GM19452 (cell line): ENCODE measurements around the gene ZCCHC24.
"Not testable (repeated sequence)": the region's sequence is repeated elsewhere in the genome, so short reads cannot be mapped to it uniquely, and the experiment has no call there.

ENCODE experiments used
- ATAC-seq: cut with Tn5 transposase; IDR thresholded peaks from one replicate; pipeline ENCODE4 v1.9.1; 2021; ENCODE audit not compliant: unreplicated experiment

The ZCCHC24 gene

DNA sequence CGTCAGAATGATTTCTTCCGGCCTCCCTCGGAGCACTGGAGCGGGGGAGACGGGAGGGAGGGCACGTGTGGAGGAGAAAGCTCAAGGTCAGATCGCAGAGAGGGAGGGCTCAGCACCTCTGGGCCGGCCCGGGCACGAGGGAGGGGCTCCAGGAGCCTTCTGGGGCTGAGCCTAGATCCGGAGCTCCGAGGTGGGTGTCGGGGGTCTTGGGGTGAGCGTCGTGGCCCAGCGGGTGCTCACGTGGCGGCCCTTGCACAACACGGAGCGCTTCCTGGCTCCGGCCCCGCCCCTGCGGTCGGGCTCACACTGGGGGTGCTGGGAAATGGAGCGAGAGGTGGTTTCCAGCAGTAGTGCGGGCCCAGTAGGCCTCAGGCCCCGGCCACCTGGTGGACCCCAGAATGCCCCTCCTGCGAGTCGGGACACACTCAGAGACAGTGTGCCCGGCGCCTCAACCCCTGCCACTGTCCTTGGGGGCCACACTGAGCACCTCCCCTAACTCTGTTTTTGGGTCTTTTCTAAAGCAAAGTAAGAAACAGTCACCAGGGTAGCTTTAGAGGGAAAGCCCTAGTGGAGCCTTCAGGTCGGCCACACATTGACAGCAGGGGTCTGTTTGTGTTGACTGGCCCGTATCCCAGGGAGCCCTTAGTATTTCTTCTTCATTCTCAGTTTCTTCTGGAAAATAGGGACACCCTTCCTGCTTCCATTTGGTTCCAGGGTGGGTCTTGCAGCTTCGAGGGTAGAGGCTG is 97.4 kb downstream of the ZCCHC24 start:
- peak; percentile 68 for ATAC-seq

DNA sequence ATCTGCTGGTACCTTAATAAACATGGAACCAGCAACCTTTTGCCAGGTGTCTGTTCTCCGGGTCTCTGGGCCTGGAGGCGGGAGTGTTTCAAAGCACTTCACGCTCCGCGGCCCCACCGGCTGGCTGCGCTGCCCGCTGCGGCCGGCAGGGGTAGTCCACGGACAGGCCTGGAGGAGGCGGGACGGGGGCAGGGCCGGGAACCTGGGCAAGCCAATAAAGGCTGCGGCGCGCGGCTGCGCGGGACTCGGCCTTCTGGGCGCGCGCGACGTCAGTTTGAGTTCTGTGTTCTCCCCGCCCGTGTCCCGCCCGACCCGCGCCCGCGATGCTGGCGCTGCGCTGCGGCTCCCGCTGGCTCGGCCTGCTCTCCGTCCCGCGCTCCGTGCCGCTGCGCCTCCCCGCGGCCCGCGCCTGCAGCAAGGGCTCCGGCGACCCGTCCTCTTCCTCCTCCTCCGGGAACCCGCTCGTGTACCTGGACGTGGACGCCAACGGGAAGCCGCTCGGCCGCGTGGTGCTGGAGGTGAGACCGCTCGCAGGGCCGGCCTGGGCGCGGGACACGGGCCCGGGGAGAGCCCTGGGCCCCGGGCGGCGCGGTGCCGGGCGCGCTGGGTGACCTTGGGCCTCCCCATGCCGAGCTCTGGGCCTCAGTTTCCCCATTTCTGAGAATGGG is 98.1 kb downstream of the ZCCHC24 start, which contains the start of gene PPIF:
TSS of gene PPIF (plus strand) at position 244 of the 668 bp plus-strand sequence. CDS start at position 324, 80 bp downstream.
- peak; percentile 89 for ATAC-seq

DNA sequence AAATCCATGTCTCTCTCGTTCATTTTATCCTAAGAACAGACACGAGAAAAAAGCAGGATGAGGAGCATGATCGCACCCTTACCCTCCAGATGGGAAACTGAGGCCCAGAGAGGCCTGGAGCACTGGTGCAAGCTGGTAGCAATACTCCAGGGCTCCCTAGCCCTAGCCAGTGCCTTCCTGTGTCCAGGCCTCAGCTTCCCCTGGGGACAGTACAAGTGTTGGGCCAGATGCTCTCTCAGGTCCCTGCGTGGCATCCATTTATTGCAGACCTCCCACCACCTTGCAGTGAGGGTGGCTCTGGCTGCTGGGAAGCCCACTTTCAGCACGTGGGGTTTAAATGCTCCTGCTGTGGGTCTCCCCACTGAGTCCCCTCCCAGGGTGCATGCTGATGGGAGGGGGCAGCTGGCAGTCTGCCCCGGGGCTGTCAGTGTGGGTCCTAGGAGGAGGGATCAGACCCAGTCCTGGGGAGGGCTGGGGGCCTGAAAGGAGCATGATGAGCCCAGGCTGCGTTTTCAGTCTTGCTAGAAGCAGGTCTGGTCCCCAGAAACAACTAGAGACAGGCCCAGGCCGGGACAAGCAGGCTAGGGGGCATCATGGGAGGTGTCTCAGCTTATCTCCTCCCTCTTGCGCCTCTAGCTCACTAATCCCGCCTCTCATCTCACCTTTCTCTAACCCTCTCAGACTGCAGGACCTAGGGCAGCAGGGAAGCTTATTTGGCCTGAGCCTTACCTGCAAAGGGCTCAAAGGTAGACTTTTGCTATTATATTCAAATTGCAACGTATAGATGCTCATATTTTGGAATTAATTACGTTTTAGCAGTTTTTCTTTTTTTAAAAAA is 98.8 kb downstream of the ZCCHC24 start:
- peak; percentile 1 for ATAC-seq

DNA sequence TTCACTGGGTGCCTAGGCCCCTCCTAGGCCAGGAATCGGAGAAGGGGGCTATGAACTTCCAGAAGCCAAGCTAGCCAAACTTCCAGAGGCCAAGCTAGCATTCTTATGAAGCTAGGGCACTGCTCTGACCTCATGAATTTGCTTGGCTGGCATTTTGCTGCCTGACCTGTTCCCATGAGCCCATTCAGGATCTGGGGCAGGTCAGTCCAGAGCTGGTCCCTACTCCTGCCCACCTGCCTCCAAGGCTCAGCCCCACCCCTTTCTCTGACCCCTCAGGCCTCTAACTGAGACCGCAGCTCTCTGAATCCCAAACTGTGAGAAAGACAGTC is 99.4 kb downstream of the ZCCHC24 start:
- no peak for ATAC-seq

DNA sequence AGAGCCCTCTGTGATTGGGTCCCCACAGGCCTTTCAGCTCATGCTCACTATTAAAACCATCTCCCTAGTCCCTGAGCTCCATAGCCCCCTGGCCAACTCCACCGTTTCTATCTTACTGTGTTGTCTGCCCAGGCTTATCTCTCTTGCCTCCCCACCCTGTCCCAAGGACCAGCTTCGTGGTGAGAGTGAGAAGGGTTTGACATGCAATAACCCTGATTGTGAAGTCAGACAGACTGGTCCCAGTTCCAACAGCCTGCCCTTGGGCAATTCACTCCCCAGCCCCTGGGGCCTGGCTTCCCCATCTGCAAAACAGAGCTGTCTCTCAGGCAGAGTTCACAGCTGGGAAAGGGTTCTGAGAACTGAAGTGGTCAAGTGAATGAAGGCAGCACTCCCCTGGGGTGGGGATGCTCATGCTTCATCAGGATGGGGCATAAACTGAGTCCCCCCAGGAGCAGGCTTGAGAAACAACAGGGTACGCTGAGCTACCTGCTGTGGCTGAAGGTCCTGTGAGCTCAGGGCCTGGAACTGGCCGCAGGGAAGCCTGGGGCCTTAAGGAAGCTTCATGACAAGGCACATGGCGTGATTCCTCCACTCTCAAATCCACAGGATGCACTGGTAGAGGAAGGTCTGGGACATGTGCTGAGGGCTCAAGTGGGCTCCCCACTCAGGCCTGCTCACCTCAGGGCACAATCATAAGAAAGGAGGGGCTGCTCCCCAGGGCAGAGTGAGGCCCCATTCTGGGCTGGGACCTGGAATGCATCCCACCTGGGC is 100.0 kb downstream of the ZCCHC24 start:
- no peak for ATAC-seq

DNA sequence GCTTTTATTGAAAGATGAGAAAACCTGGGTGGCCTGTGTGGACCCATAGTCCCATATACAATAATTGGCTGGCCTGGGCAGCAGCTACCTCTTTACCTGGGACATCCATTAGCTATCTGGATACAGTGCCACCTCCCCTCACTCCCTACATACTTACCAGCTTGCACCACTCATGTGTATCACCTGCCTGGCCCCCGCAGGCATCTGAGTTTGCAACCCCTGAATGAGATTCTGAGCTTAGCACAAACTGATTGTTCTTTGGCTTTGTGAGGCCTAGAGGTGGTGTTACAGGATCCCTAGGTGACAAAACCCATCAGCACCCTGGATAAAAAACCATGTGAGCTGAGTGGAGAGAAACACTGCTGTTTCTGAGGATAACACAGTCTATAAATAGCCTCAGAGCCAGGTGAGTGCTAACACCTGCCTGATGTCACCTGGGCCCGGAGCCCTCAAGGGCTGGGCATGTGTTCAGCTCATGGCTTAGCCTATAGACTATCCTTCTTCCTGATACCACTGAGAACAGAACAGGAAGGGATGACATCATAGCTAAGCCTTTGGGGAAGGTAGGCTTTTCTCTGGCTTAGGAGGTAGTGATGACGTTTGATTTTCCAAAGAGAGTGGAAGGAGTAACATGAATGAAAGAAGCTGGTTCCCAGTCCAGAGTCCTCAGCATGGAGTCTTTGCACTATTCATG is 100.8 kb downstream of the ZCCHC24 start:
- no peak for ATAC-seq

DNA sequence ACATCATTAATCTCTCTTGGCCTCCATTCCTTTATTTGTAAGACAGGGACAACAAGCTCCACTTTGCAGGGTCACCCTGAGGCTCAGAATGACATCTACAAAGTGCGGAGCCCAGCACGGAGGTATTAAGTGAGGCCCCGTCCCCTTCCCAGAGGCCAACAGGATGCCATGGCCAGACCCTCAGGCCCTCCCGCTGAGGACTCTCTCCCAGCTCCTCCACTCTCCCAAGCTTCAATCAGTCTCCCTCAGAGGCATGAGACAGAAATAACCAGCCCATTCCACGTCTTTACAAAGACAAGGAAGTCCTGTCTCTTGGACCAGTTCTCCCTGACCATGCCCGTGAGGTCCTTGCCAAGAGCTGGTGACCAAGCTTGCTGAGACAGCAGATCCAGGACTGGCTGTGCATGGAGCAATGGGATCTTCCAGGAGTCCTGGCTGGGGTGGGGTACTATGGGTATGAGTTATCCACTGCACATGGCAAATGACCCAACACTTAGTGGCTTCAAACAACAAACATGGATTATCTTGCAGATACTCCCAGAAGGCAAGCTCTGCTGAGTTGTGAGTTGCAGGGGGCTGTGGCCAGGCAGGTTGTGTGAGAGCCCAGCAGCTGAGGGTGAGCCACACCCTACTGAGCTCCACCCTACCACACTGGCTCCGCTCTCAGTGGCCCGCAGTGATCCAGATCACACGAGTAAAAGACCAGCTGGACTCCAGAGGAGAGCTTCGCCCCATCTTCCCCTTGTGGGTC is 102.4 kb downstream of the ZCCHC24 start:
- no peak for ATAC-seq

DNA sequence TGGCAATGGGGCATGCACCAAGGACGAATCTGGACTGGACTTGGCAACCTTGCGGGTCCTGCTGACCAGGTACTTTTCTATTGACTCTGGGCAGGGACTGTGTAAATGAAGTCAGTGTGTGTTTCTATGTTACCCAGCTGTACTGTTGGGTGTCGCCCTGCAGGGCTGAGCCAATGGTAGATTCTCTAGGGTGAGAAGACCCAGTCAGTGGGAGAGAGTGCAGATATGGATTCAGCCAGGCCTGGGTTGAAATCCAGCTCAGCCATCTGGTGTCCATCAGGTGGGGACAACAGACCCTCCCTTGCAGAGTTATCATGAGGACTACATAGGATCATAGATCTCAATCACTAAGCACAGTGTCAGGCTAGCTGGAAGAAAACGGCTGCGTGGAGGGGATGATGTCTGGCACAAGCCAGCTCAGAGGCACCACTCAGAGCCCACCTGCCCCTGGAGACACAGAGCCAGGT is 103.1 kb downstream of the ZCCHC24 start:
- no peak for ATAC-seq

DNA sequence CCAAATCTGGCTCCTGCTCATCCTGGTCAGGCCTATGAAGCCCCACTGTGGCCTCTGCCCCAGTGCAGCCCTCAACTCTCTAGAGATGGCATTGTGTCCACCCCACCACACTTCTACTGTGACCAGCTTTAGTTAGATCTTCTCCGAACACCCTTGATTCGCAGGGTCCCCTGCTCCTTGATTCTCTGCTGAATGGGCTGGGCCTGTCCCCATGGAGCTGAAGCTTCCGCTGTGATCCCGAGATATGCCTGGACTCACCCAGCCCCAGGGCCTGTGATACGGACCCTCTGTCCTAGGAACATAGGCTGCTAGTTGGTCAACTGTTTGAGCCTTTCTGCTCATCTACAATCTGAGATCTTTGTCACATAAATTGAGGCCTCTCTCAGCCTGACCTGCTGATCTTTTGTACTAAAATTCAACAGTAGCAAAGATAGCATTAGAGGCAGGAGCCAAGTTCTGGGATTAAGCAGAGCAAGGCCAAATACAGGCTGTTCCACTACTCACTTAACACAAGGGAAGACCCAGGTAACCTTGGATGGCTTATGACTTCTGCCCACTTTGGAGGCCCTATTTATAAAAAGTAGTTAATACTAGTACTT is 104.7 kb downstream of the ZCCHC24 start:
- no peak for ATAC-seq

DNA sequence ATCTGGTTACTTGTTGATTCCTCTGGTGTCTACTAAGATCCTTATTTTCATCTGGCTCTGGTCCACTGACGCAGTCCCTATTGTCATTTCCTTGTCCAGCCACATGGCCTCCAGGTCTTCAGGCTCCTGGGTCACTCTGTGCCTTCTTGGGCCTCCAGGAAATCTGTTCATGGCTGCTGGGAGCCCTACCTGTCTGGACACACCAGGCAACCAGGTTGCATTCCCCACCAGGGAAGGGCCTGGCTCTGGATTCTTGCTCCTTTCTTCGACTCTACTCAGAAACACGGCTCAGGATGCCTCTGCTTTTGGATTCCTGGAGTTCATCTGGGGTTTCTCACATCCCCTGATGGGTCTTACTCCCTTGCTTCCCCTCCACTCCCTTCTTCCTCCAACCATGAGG is 106.2 kb downstream of the ZCCHC24 start:
- ATAC-seq = no peak

DNA sequence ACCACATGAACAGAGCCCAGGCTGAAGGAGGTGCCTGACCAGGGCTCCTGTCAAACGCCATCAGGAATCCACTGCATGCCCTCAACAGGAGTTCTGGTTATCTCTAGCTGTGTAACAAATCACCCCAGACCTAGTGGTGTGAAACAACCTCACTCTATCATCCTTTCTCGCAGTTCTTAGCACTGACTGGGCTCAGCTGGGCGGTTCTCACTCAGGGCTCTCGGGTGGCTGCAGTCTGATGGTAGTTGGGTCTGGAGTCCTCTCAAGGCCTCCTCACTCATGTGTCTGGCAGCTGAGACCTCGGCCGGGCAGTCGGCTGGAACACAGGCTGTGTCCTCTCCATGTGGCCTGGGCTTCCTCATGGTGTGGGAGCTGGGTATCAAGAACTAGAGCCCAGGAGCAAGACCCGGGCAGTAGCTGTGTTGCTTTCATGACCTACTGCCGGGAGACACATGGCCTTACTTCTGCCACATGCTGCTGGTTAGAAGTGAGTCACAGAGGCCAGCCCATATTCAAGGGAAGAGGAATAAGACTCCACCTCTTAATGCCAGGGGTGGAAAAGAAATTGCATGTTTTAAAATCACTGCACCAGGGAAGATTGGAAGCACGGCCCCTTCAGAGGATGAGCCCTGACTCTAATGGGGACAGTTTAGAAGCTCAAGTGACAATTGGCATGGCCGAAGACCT is 107.5 kb downstream of the ZCCHC24 start:
- ATAC-seq = not testable (repeated sequence)

DNA sequence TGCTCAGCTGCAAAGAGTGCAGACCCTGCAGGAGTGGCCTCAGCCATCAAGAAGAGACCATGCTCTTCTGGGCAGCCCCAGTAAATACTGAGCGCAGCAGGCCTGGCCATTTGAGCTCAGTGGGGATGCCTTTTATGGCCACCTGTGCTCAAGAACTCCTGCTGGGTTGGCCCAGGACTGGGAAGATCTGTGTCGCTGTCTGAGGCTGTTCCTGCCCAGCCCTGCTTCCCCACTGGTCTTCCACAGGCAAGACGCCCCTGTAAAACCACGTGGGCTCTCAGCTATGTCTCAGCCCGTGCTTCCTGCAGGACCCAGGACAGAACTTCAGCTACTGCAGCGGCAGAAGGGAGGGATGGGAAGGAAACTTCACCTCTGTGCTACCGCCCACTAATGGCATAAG is 108.7 kb downstream of the ZCCHC24 start:
- ATAC-seq = no peak

DNA sequence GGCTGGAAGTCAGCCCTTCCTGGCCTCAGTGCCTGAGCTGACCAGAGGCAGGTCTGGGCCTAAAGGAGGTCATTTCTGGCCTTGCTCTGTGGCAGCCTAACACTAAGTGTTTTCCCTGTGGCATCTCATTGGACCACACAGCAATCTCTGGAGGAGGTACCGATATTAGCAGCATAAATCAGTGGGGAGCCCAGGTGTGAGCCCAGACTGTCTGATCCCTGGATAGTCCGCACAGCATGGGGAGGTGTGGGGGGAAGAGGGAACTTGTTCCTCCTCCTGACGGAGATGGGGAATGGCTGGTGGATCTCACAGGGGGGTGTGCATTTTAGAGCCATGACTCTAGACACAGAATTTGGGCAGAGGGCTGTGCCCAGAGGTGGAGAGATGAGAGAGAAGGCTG is 109.1 kb downstream of the ZCCHC24 start:
- no peak for ATAC-seq

DNA sequence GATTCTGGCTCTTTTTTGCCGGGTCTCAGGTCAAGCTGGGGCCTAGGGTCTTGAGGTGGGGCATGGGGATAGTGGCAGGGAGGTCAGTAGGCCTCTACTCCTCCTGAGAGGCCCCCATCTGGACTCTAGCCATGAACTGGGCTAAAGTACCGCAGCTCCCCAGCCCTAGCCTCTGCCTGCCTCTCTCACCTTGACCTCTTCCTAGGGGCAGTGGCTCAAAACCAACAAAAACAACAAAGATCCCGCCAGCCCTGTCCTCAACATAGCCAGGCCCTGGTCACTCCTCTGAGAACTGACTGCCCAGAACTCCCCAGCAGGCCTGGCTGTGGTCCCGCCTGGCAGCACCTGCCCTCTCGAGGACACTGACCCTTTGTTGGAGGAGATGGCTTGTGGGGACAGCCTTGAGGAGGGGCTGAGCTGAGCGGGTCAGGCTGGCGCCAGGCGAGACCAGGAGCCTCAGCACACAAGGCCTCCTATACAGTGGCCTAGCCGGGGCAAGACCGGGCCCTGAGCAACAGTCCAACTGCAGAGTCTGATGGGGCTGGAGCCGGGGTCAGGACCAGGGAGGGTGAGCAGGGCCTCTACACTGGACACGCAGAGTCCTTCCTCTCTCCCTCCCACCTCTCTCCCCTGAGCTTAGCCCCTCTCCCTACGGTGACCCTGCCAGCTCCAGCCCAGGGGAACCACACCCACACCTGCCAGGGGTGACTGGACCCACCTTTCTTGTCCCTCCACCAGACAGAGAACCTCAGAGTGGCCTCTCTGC is 109.8 kb downstream of the ZCCHC24 start:
- no peak for ATAC-seq

DNA sequence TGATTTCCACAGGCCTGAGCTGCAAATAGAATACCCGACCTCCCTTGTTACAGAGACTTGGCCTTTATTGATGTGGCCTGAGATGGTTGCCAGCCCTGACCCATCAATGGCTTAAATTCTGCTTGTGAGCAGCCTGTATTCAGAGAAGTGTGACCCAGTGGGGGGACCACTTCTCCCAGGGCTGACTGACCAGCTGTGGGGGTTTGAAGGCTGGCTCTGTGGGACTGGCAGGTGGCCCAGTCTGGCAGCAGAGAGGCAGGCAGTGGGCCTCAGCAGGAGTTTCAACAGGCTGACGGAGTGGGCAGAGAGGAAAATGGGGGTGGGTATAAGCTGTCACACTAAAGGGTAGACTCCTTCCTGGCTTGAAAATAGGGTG is 110.3 kb downstream of the ZCCHC24 start:
- no peak for ATAC-seq

DNA sequence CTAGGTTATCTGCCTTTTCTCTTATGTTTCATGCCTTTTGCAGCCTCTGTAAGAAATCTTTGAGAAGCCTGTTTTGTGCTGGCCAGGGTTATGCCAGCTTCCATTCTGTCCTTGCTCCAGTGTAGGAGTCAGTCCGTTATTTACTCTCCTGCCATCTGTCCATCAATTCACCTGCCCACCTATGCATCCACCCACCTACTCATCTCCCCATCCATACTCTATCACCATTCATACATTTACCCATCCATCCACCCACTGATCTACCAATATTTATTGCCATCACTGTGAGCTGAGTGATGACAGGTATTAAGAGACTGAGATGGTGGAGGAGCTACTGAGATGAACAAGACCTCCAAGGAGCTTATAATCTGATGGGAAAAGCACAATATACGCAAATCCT is 110.9 kb downstream of the ZCCHC24 start:
- no peak for ATAC-seq

DNA sequence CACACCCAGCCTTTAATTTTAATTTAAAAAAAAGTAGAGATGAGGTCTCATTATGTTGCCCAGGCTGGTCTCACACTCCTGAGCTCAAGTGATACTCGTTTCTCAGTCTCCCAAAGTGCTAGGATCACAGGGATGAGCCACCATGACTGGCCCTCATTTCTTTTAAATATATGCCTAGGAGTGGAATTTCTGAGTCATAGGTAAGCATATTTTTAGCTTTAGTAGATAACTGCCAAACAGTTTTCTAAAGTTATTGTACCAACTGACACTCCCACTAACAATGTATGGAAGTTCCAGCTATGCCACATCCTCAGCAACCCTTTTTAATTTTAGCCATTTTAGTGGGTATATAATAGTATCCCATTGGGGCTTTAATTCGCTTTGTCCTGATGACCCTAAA is 111.9 kb downstream of the ZCCHC24 start:
- no peak for ATAC-seq
